ENCODE results near the gene NCAPH2. TPM values are rescaled to one million over a fixed set of nuclear protein-coding genes. Genes with fewer than 3 reads are reported as not detected.

Gene NCAPH2
- total and polyA plus RNA-seq, 2 of the 13 experiments (the other 11 are each of a cell fraction or from before 2014, with no cell fraction given), result 28.1 to 64.4 TPM

GRCh38 chr22:50531546-50531961, 23.5 kb downstream of the NCAPH2 start (continued):
- TF ChIP-seq ZNF441 (CRISPR knock-in tag; IDR thresholded peaks at IDR 0.05; ENCODE audit: borderline replicate concordance) (0 out of 2 replicates have a peak, but pooled peaks have one; percentile 11), TAF1 (CRISPR knock-in tag; IDR thresholded peaks at IDR 0.05) (no peak), NR2C2 (CRISPR knock-in tag; IDR thresholded peaks at IDR 0.05; ENCODE audit: borderline replicate concordance) (no peak), MAFF (IDR thresholded peaks at IDR 0.05; ENCODE audit: low read depth, low read length) (no peak), NR0B2 (CRISPR knock-in tag; IDR thresholded peaks at IDR 0.05) (no peak), ZNF274 (CRISPR knock-in tag; IDR thresholded peaks at IDR 0.05) (no peak), AKAP8 (CRISPR knock-in tag; IDR thresholded peaks at IDR 0.05) (0 out of 2 replicates have a peak, but pooled peaks have one; percentile 22), TBP (CRISPR knock-in tag; IDR thresholded peaks at IDR 0.05) (no peak), CC2D1A (CRISPR knock-in tag; IDR thresholded peaks at IDR 0.05) (no peak), ZNF749 (CRISPR knock-in tag; IDR thresholded peaks at IDR 0.05; ENCODE audit: borderline replicate concordance) (no peak), ZFP41 (CRISPR knock-in tag; IDR thresholded peaks at IDR 0.05; ENCODE audit: borderline replicate concordance) (no peak), PATZ1 (CRISPR knock-in tag; IDR thresholded peaks at IDR 0.05) (no peak), ZNF468 (CRISPR knock-in tag; IDR thresholded peaks at IDR 0.05) (no peak), YY1 (IDR thresholded peaks at IDR 0.05; ENCODE audit: insufficient read depth, insufficient replicate concordance, low read depth, low read length) (no peak)
- TF ChIP-seq, protein P1, sequence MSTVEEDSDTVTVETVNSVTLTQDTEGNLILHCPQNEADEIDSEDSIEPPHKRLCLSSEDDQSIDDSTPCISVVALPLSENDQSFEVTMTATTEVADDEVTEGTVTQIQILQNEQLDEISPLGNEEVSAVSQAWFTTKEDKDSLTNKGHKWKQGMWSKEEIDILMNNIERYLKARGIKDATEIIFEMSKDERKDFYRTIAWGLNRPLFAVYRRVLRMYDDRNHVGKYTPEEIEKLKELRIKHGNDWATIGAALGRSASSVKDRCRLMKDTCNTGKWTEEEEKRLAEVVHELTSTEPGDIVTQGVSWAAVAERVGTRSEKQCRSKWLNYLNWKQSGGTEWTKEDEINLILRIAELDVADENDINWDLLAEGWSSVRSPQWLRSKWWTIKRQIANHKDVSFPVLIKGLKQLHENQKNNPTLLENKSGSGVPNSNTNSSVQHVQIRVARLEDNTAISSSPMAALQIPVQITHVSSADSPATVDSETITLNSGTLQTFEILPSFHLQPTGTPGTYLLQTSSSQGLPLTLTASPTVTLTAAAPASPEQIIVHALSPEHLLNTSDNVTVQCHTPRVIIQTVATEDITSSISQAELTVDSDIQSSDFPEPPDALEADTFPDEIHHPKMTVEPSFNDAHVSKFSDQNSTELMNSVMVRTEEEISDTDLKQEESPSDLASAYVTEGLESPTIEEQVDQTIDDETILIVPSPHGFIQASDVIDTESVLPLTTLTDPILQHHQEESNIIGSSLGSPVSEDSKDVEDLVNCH (CRISPR knock-in tag; IDR thresholded peaks at IDR 0.05), result no peak
- TF ChIP-seq, protein P2, sequence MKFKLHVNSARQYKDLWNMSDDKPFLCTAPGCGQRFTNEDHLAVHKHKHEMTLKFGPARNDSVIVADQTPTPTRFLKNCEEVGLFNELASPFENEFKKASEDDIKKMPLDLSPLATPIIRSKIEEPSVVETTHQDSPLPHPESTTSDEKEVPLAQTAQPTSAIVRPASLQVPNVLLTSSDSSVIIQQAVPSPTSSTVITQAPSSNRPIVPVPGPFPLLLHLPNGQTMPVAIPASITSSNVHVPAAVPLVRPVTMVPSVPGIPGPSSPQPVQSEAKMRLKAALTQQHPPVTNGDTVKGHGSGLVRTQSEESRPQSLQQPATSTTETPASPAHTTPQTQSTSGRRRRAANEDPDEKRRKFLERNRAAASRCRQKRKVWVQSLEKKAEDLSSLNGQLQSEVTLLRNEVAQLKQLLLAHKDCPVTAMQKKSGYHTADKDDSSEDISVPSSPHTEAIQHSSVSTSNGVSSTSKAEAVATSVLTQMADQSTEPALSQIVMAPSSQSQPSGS (CRISPR knock-in tag; IDR thresholded peaks at IDR 0.05), result no peak
- TF ChIP-seq, protein P3, sequence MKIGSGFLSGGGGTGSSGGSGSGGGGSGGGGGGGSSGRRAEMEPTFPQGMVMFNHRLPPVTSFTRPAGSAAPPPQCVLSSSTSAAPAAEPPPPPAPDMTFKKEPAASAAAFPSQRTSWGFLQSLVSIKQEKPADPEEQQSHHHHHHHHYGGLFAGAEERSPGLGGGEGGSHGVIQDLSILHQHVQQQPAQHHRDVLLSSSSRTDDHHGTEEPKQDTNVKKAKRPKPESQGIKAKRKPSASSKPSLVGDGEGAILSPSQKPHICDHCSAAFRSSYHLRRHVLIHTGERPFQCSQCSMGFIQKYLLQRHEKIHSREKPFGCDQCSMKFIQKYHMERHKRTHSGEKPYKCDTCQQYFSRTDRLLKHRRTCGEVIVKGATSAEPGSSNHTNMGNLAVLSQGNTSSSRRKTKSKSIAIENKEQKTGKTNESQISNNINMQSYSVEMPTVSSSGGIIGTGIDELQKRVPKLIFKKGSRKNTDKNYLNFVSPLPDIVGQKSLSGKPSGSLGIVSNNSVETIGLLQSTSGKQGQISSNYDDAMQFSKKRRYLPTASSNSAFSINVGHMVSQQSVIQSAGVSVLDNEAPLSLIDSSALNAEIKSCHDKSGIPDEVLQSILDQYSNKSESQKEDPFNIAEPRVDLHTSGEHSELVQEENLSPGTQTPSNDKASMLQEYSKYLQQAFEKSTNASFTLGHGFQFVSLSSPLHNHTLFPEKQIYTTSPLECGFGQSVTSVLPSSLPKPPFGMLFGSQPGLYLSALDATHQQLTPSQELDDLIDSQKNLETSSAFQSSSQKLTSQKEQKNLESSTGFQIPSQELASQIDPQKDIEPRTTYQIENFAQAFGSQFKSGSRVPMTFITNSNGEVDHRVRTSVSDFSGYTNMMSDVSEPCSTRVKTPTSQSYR (CRISPR knock-in tag; IDR thresholded peaks at IDR 0.05; ENCODE audit: borderline replicate concordance), result no peak
- TF ChIP-seq, protein P4, sequence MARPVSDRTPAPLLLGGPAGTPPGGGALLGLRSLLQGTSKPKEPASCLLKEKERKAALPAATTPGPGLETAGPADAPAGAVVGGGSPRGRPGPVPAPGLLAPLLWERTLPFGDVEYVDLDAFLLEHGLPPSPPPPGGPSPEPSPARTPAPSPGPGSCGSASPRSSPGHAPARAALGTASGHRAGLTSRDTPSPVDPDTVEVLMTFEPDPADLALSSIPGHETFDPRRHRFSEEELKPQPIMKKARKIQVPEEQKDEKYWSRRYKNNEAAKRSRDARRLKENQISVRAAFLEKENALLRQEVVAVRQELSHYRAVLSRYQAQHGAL (CRISPR knock-in tag; IDR thresholded peaks at IDR 0.05; ENCODE audit: not compliant biosample characterization), result no peak

All from HepG2 (cell line).